Central memory CD4-positive, alpha-beta T cell (primary cell): Measurements from ENCODE around the gene MLST8.

ENCODE experiments used
- DNase-seq: peaks from one replicate; pipeline ENCODE4 v3.0.0; 2022

MLST8 gene

DNA sequence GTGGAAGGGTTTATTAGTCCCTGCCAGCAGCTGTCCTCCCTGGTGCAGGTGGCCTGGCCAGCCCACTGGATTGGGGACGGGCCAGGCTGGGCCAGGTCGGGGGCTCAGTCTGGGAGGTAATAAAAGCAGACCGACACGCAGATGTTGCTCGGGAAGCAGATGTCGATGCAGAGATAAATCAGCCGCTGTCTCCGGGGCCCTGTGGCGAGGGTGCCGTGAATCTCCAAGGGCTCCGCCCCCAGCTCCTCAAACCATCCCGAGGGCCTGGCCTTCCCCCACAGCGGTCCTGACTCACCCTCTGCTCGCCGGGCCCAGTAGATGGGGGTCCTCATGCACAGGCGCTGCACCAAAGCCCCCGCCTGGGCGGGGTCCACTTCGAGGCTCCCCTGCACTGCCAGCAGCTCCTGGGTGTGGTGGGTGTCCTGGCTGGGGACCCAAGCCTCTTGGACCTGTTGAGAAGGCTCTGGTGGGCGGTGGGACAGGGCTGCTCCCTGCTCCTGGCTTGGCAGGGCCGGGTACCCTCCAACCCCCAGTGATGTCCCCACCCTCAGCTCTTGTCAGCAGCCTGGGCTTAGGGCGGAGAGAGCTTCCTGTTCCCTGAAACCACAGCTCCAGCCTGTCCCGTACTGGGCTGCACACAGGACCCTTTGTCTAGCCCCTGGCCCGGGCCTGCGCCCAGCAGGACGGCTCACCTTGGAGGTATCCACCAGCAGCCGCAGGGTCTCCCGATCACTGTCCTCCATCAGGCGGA is 4.2 kb downstream of the MLST8 start:
- no peak for DNase-seq

- DNase-seq: no peak
Measured at GRCh38 chr16:2210009-2210332, 4.7 kb downstream of the MLST8 start.

DNA sequence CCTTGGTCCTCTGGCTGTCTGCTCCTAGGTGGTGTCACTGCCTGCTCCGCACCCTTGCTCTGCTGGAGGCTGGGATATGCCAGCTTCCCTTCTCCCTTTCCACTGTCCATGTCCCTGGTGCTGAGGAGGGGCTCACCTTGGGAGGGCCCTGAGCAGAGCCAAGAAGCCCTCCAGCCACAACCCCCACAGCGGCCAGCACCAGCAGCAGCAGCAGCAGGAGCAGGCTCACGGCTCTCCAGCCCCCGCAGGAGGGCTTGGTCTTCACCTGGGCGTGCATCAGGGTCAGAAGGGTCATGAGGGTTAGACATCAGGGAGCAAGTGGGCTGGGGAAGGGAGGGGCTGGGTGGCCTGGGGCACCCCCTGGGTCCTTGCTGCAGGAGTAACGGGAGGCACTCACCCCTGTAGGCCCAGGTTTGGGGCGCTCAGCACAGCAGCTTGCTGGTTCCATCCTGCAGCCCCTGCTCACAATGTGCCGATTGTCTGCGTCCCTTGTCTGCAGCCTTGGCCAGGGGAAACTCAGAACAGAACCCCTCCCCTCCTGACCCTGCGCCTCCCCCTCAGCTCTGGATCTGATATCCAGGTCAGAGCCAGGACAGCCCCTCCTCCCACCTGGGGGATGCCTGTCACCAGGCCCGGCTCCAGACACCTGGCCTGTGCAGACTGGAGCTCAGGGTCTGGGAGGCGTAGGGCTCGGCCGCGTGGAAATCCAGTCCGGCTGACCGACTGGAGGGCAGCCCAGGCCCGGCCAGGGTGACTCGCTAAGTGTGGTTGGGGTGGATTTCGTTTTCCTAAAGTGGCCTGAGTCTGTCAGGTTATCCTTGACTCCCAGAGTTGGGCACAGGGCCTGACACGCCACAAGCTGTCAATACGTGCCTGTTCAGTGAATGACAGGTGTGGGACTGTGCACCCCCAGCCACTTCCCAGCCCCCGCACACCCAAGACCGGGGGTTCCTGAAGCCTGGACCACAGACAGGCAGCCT is 5.4 kb downstream of the MLST8 start, which contains the start of gene BRICD5:
BRICD5 (minus strand) TSS at position 478 of the 980 bp plus-strand sequence; CDS start at position 448, 30 bp downstream.
- DNase-seq: no peak

- no peak for DNase-seq
Measured at GRCh38 chr16:2211923-2212347, 6.7 kb downstream of the MLST8 start.

GRCh38 chr16:2212362-2213324 is 7.4 kb downstream of the MLST8 start:
- no peak for DNase-seq

DNA sequence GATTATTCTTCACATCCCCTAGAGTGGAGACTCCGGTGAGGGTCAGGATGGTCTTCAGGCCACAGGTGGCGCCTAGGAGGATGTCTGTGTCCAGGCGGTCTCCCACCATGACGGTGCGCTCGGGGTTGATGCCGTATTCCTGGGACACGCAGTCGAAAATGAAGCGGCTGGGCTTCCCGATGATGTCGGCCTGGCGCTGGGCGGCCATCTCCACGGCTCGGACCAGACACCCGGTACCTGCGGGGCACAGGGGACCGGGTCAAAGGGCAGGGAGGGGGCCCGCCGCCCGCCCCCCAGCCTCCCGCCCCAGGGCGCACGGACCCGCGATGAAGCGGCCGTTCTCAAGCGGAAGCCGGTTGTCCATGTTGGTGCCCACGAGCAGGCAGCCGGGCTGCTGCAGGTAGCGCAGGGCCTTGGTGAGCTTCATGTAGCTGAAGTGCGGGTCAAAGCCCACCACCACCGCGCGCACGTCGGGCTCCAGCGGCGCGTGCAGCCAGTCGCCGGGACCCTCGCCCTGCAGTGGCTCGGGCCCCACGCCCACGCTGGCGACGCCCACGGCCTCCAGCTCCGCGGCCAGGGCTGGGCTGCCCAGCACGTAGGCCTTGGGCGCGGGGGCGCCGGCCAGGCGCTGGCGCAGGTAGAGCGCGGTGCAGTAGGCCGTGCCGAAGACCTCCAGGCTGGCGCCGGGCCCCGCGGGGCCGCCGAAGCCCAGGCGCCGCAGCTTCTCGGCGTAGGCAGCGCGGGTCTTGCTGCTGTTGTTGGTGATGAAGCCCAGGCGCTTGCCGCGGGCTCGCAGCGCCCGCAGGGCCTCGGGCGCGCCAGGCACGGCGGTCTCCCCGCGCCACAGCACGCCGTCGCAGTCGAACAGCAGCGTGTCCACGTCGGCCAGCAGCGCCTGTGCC is 8.8 kb downstream of the MLST8 start:
- no peak for DNase-seq

DNA sequence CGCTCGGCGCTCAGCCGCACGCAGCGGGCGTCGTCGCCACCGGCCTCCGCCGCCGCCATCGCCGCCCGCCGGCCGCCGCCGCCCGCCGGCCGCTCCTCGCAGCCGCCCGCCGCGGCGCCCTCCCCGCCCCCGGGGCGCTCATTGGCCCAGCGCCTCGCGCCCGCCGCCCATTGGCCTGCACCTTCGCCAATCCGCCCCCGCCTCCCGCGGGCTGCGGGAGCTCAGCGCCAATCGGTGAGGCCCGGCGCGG is 9.4 kb downstream of the MLST8 start, which contains the start of gene PGP:
PGP (minus strand) TSS at position 122 of the 250 bp plus-strand sequence; CDS start at position 59, 63 bp downstream.
- DNase-seq: no peak

- DNase-seq: no peak
Measured at GRCh38 chr16:2216330-2216729, 11.1 kb downstream of the MLST8 start.

DNA sequence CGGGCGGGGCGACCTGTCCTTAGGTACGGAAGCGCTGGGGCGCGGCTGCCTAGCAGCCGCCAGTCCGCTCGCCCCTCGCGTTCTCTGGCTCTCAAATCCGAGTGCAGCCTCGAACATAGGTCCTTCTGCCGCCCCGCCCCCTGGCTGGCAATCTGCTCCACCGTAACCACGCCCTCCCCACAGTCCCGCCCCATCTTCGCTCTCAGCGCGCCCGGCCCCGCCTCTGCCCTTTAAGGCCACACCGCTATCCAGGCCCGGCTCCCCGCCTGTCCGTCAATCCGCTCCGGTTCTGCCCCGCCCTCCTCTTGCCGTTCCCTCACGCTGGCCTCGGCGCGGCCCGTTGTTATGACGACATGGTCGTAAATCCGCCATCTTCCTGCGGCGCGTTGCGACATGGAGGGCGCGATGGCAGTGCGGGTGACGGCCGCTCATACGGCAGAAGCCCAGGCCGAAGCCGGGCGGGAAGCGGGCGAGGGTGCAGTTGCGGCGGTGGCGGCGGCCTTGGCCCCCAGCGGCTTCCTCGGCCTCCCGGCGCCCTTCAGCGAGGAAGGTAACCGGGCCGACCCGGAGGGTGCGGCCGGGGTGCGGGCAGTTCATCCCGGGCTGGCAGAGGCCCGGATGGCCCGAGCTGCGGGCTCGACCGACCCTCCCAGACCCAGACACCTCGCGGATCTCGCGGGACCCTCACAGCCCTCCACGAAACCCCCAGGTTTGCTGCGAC is 18.1 kb downstream of the MLST8 start, which contains the start of gene E4F1:
E4F1 (plus strand) TSS at position 371 of the 721 bp plus-strand sequence; CDS start at position 394, 23 bp downstream.
- peak; percentile 99 for DNase-seq

DNA sequence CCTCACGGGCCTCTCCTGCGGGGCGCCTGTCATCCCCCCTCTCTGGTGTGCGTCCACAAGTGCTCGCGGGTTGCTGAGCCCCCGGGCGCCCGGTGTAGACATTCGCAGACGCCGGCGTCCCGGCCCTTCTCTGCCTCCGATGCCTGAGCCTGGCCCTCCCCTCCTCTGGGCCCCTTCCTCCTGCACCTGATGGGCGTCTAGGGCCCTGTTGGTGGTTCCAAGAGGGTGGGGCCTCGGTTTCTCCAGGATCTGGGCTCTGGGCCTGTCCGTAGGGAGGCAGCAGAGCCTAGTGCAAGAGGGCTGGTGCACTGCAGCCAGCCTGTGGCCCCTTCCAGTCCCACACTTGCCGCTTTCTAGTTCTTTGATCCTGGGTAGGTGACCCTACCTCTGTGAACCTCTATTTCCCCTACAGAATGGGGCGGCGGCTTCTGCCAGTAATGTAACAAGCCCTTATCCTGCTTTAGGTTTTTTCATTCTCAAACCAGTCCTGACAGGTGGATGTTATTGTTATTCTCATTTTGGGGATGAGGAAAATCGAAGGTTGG is 18.8 kb downstream of the MLST8 start:
- no peak for DNase-seq

DNA sequence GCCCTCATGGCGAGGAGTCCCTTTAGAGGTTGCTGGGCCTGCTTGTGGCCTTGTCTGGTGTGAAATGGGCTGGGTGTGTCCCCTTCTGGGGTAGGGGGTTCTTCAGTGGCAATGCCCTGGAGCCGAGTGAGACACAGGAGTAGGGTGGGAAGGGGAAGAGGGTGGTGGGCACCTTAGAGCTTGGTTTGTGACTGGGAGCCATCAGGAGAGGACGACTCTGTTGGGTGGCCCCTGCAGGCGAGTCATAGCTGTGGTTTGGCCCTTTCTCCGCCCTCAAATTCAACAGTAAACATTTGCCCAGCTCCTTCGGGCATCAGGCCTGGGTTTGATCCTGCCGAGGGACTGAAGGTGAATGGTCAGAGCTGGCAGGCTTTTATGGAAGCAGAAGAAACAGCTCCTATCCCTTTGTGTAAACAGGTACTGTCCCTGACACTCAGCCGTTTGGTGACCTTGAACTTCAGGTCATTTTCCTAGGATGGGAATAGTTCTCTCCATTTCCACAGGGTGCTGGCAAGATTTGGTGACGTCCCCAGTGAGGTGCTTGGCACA is 21.1 kb downstream of the MLST8 start:
- DNase-seq: no peak

DNA sequence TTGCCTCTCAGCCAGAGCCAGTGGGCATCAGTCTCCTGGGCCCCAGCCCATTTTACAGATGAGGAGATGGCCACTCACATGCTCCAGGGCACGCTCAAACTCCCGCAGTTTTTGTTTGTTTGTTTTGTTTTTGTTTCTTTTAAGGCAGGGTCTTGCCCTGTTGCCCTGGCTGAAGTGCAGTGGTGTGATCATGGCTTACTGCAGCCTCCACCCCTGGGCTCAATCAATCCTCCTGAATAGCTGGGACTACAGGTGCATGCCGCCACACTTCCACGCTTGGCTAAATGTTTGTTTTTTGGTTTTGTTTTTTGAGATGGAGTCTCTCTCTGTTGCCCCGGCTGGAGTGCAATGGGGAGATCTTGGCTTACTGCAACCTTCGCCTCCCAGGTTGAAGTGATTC is 21.7 kb downstream of the MLST8 start:
- DNase-seq: no peak

GRCh38 chr16:2228161-2228824 is 23.0 kb downstream of the MLST8 start:
- no peak for DNase-seq

- DNase-seq: no peak
Measured at GRCh38 chr16:2229091-2229490, 23.8 kb downstream of the MLST8 start.

GRCh38 chr16:2229632-2230250 is 24.5 kb downstream of the MLST8 start:
- DNase-seq: no peak

DNA sequence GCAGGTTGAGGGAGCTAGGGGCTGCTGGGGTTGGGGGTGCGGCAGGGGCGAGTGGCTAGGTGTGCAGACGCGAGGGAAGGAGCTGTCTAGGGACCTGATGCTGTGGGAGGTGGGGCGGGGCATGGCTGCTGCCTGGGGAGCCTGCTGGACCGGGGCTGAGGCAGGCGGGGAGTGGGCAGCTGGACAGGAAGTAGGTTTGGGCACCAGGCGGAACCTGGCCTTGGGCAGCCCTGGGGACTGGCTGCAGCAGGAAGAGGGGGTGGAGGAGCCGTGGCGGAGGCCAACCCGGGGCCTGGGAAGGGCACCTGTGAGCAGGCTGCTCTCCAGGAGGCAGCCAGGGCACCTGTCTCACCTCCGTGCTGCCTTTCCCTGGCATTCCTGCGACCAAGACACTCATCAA is 25.1 kb downstream of the MLST8 start:
- DNase-seq: no peak

- no peak for DNase-seq
Measured at GRCh38 chr16:2231016-2231931, 26.0 kb downstream of the MLST8 start.
